Measurements from ENCODE around the gene ZNF780A. TPM values are rescaled to one million over a fixed set of nuclear protein-coding genes. Genes with fewer than 3 reads are reported as not detected.

The ZNF780A gene
- total RNA-seq, 4 donors from 2014 or later, result 5.7 to 14.7 (median 8.7) TPM

DNA sequence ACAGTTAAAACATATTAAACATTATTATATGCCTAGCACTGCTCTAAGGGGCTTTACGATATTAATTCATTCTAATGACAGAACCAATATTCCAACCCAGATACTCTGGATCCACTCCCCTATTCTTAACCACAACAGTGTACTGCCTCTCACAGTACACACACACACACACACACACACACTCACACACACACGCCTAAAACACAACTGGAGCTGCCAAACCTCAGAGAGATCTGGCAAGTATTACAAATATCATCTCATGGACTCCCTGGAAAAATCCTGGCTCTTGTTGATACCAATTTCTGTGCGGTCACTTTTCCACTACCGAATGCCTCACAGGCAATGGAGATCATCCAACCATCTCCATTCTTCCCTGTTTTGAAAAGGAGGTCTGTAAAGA, 1.3 kb downstream of the ZNF780A start:
- TF ChIP-seq CTCF (IDR thresholded peaks at IDR 0.05), result no peak
- no peak for TF ChIP-seq POLR2A (IDR thresholded peaks at IDR 0.05)
- intact Hi-C loops (cut with DNase I; ENCODE audit: low total_unique reads), result no loop called here
- 45 to 48% methylated on average over 4 of the region's 4 CpGs for WGBS, 2 donors
- DNase-seq (ENCODE audit: low spot score in 2 of 2), result no peak
- no peak overlapping the region for H3K4me3 ChIP-seq (ENCODE audit: low read depth, poor library complexity, severe bottlenecking)

DNA sequence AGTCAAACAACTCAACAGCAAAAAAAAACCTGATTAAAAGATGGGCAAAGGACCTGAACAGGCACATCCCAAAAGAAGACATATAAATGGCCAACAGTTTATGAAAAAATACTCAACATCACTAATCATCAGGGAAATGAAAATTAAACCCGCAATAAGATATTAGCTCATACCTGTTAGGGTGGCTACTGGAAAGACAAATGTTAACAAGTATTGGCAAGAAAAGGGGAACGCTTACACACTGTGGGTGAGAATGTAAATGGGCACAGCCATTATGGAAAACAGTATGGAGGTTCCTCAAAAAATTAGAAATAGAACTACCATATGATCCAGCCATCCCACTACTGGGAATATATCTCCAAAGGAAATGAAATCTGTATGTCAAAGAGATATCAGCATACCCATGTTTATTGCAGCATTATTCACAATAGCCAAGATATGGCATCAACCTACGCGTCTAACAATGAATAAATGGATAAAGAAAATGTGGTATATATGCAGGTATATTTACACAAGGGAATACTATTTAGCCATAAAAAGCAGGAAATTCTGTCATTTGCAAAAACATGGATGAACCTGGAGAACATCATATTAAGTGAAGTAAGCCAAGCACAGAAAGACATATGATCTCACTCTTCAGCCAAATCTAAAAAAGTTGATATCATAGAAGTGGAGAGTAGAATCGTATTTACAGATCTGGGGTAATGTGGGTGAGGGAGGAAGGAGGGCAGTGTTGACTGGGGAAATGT, 2.3 kb downstream of the ZNF780A start:
- 81 to 86% methylated on average over 5 of the region's 5 CpGs for WGBS, 2 donors
- no peak overlapping the region for H3K4me3 ChIP-seq (ENCODE audit: low read depth, poor library complexity, severe bottlenecking)
- intact Hi-C loops (cut with DNase I; ENCODE audit: low total_unique reads), result no loop called here
- DNase-seq (ENCODE audit: low spot score in 2 of 2), result no peak
- TF ChIP-seq CTCF (IDR thresholded peaks at IDR 0.05), result no peak
- TF ChIP-seq POLR2A (IDR thresholded peaks at IDR 0.05), result no peak

GRCh38 chr19:40084948-40085347, 5.8 kb downstream of the ZNF780A start:
- DNase-seq (ENCODE audit: low spot score in 2 of 2), result no peak
- TF ChIP-seq CTCF (IDR thresholded peaks at IDR 0.05) (no peak), POLR2A (IDR thresholded peaks at IDR 0.05) (no peak)
- 91 to 95% methylated on average over 4 of the region's 4 CpGs for WGBS, 2 donors
- no peak overlapping the region for H3K4me3 ChIP-seq (ENCODE audit: low read depth, poor library complexity, severe bottlenecking)
- intact Hi-C loops (cut with DNase I; ENCODE audit: low total_unique reads), result no loop called here

DNA sequence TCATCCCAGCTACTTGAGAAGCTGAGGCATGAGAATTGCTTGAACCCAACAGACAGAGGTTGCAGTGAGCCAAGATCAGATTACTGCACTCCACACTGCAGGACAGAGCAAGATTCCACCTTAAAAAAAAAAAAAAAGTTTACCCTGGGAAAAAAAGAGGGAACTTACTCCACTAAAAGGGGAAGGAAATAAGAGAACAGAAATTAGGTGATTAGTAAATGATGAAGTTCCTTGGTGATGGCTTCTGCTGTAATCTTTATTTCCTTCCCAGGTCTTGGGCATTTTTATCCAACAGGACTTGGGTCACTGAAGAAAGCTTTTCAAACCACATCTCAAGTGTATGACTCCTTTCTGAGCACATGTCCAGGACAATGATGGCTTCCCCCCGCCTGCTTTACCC, 9.3 kb downstream of the ZNF780A start:
- intact Hi-C loops (cut with DNase I; ENCODE audit: low total_unique reads), result no loop called here
- no peak overlapping the region for H3K4me3 ChIP-seq (ENCODE audit: low read depth, poor library complexity, severe bottlenecking)

DNA sequence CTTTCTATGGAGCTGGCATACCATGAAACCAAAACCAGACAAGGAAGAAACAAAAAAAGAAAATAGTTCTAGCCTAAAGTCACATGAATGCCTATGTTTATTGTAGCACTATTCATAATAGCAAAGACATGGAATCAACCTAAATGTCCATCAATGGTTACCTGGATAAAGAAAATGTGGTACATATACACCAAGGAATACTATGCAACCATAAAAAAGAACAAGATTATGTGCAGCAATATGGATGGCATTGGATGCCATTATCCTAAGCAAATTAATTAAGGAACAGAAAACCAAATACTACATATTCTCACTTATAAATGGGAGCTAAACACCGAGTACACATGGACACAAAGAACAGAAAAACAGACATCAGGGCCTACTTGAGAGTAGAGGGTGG, 10.5 kb downstream of the ZNF780A start:
- TF ChIP-seq POLR2A (IDR thresholded peaks at IDR 0.05) (no peak), CTCF (IDR thresholded peaks at IDR 0.05) (no peak)
- intact Hi-C loops (cut with DNase I; ENCODE audit: low total_unique reads), result no loop called here
- no peak for DNase-seq (ENCODE audit: low spot score in 2 of 2)
- 93 to 100% methylated on average over 1 of the region's 1 CpG for WGBS, 2 donors
- H3K4me3 ChIP-seq (ENCODE audit: low read depth, poor library complexity, severe bottlenecking), result no peak overlapping the region

More for the DNA sequence above, 9.3 kb downstream of the ZNF780A start:
- no peak for DNase-seq (ENCODE audit: low spot score in 2 of 2)
- TF ChIP-seq CTCF (IDR thresholded peaks at IDR 0.05) (no peak), POLR2A (IDR thresholded peaks at IDR 0.05) (no peak)
- WGBS, 2 donors, result 91 to 96% methylated on average over 1 of the region's 1 CpG

GRCh38 chr19:40078377-40078776, 12.4 kb downstream of the ZNF780A start:
- H3K4me3 ChIP-seq (ENCODE audit: low read depth, poor library complexity, severe bottlenecking), result no peak overlapping the region
- DNase-seq (ENCODE audit: low spot score in 2 of 2), result no peak
- intact Hi-C loops (cut with DNase I; ENCODE audit: low total_unique reads), result no loop called here
- TF ChIP-seq CTCF (IDR thresholded peaks at IDR 0.05), result no peak
- TF ChIP-seq POLR2A (IDR thresholded peaks at IDR 0.05), result no peak
- WGBS, 2 donors, result 88 to 100% methylated on average over 1 of the region's 1 CpG

Measured in lower leg skin (tissue), 4 donors.